Hepatocyte (in vitro differentiated cells): ENCODE measurements around the gene FBH1.
"Not testable (repeated sequence)": the region's sequence is repeated elsewhere in the genome, so short reads cannot be mapped to it uniquely, and the experiment has no call there.

Experiments
- CTCF ChIP-seq: fragments of 200-600 bp; sonication (generic); IDR thresholded peaks from 2 replicates; pipeline ENCODE4 v1.5.1; 2016; ENCODE audit warnings: antibody characterized with exemption, mild to moderate bottlenecking; ENCODE audit not compliant: poor library complexity
- EZH2phosphoT487 ChIP-seq: fragments of 200-600 bp; sonication (generic); IDR thresholded peaks from one replicate; pipeline ENCODE4 v1.6.1; 2018; ENCODE audit warnings: antibody characterized with exemption, mild to moderate bottlenecking, low read depth, moderate library complexity; ENCODE audit not compliant: unreplicated experiment, severe bottlenecking

- TF ChIP-seq CTCF, EZH2phosphoT487: not testable (repeated sequence)
Measured at GRCh38 chr10:5877041-5877440, 13.0 kb upstream of the FBH1 start.
